Activated T-helper 1 cell treated with anti-CD3 and anti-CD28 coated beads, Interleukin-12 subunit alpha, Interleukin-12 subunit beta, Interleukin-2, Interleukin-4 antibody, amounts not matched to agents 30 ng/mL and 10 ng/mL and 1 ng/mL, durations not matched to agents 14 hours and 24 hours and 36 hours (primary cell): ENCODE results near the gene MAP7. TPM values are rescaled to one million over a fixed set of nuclear protein-coding genes. Genes with fewer than 3 reads are reported as not detected.

Experiments used
- DNase-seq: peaks from one replicate; pipeline ENCODE4 v3.0.0; 2021; ENCODE audit warnings: low spot score
- H3K27ac Mint-ChIP-seq: one replicate; pipeline ENCODE4 v1.8.0; 2021; ENCODE audit warnings: mild to moderate bottlenecking, mixed read lengths
- H3K27me3 Mint-ChIP-seq: one replicate; pipeline ENCODE4 v1.8.0; 2022; ENCODE audit warnings: mild to moderate bottlenecking, moderate library complexity, mixed read lengths; ENCODE audit not compliant: insufficient read depth
- H3K36me3 Mint-ChIP-seq: one replicate; pipeline ENCODE4 v1.8.0; 2021; ENCODE audit warnings: low read depth, mixed read lengths
- H3K4me1 Mint-ChIP-seq: one replicate; pipeline ENCODE4 v1.8.0; 2021; ENCODE audit warnings: low read depth, mixed read lengths
- H3K4me3 Mint-ChIP-seq: one replicate; pipeline ENCODE4 v1.8.0; 2021; ENCODE audit warnings: mild to moderate bottlenecking, moderate library complexity, mixed read lengths
- H3K9me3 Mint-ChIP-seq: one replicate; pipeline ENCODE4 v1.8.0; 2021; ENCODE audit warnings: mixed read lengths
- intact Hi-C: fragments of 100-400 bp; cut with micrococcal nuclease; formaldehyde crosslinking; loops from one replicate; pipeline ENCODE4 v1.15.1; 2024
- total RNA-seq: library from RNA; stranded (reverse); gene quantifications from 2 replicates; pipeline ENCODE4 v1.2.3, GENCODE V29; 2022

Gene MAP7
- total RNA-seq, 1 donor from 2014 or later, result 2.3 TPM

- H3K36me3 Mint-ChIP-seq, result peaks cover 9% of the 10 kb centered on the region
- intact Hi-C loops, result loop anchor here (5.0 kb wide), 1 partner anchor 175 kb away; no protein-coding TSS in a partner anchor
- H3K9me3 Mint-ChIP-seq, result no peaks in the 10 kb centered on the region
- H3K27ac Mint-ChIP-seq, result no peak overlapping the region
- no peak for DNase-seq
- no peak overlapping the region for H3K4me3 Mint-ChIP-seq
- peaks cover 40% of the 10 kb centered on the region for H3K27me3 Mint-ChIP-seq
- peaks cover 15% of the 10 kb centered on the region for H3K4me1 Mint-ChIP-seq
Measured at GRCh38 chr6:136552054-136552453, 1.8 kb upstream of the MAP7 start.

GRCh38 chr6:136551103-136551502, 881 bp upstream of the MAP7 start:
- Mint-ChIP-seq H3K4me3 (peak overlapping the region; percentile 37), H3K36me3 (peaks cover 9% of the 10 kb centered on the region), H3K27ac (no peak overlapping the region), H3K9me3 (no peaks in the 10 kb centered on the region), H3K4me1 (peaks cover 15% of the 10 kb centered on the region), H3K27me3 (peaks cover 46% of the 10 kb centered on the region)
- intact Hi-C loops, result loop anchor here (5.0 kb wide), 1 partner anchor 174 kb away; no protein-coding TSS in a partner anchor
- no peak for DNase-seq

- no peaks in the 10 kb centered on the region for H3K9me3 Mint-ChIP-seq
- DNase-seq, result no peak
- intact Hi-C loops, result loop anchor here (1.0 to 5.0 kb wide), 2 partner anchors 173 to 261 kb away; partner anchors contain the start of gene BCLAF1
- H3K4me1 Mint-ChIP-seq, result peaks cover 15% of the 10 kb centered on the region
- peak overlapping the region; percentile 38 for H3K4me3 Mint-ChIP-seq
- H3K36me3 Mint-ChIP-seq, result peaks cover 4% of the 10 kb centered on the region
- no peak overlapping the region for H3K27ac Mint-ChIP-seq
- peaks cover 53% of the 10 kb centered on the region for H3K27me3 Mint-ChIP-seq
Measured at GRCh38 chr6:136550045-136550329, 235 bp downstream of the MAP7 start.

GRCh38 chr6:136549300-136550044, 750 bp downstream of the MAP7 start:
- Mint-ChIP-seq H3K9me3 (no peaks in the 10 kb centered on the region), H3K4me3 (peak overlapping the region; percentile 74), H3K36me3 (peaks cover 3% of the 10 kb centered on the region), H3K4me1 (peaks cover 15% of the 10 kb centered on the region), H3K27me3 (peaks cover 58% of the 10 kb centered on the region), H3K27ac (no peak overlapping the region)
- no peak for DNase-seq
- intact Hi-C loops, result loop anchor here (1.0 to 10.0 kb wide), 3 partner anchors 172 to 1055 kb away; partner anchors contain the start of genes AHI1 and BCLAF1

GRCh38 chr6:136548582-136549299, 1.5 kb downstream of the MAP7 start:
- Mint-ChIP-seq H3K27ac (no peak overlapping the region), H3K36me3 (peaks cover 3% of the 10 kb centered on the region), H3K4me3 (peak overlapping the region; percentile 74), H3K4me1 (peaks cover 15% of the 10 kb centered on the region), H3K27me3 (peaks cover 65% of the 10 kb centered on the region), H3K9me3 (no peaks in the 10 kb centered on the region)
- intact Hi-C loops, result loop anchor here (10.0 kb wide), 1 partner anchor 1054 kb away; the partner anchor contains the start of gene AHI1
- DNase-seq, result no peak

GRCh38 chr6:136547871-136548270, 2.4 kb downstream of the MAP7 start:
- H3K27me3 Mint-ChIP-seq, result peaks cover 66% of the 10 kb centered on the region
- no peak overlapping the region for H3K4me3 Mint-ChIP-seq
- no peaks in the 10 kb centered on the region for H3K9me3 Mint-ChIP-seq
- H3K4me1 Mint-ChIP-seq, result peaks cover 15% of the 10 kb centered on the region
- intact Hi-C loops, result loop anchor here (2.0 to 10.0 kb wide), 2 partner anchors 21 to 1053 kb away; partner anchors contain the start of gene AHI1
- no peak for DNase-seq
- peaks cover 3% of the 10 kb centered on the region for H3K36me3 Mint-ChIP-seq
- H3K27ac Mint-ChIP-seq, result no peak overlapping the region

- Mint-ChIP-seq H3K4me3 (no peak overlapping the region), H3K27me3 (peaks cover 63% of the 10 kb centered on the region), H3K36me3 (peaks cover 3% of the 10 kb centered on the region), H3K9me3 (no peaks in the 10 kb centered on the region), H3K27ac (no peak overlapping the region), H3K4me1 (peaks cover 15% of the 10 kb centered on the region)
- intact Hi-C loops, result loop anchor here (2.0 to 10.0 kb wide), 2 partner anchors 21 to 1053 kb away; partner anchors contain the start of gene AHI1
- DNase-seq, result no peak
Measured at GRCh38 chr6:136547336-136547735, 2.9 kb downstream of the MAP7 start.

- intact Hi-C loops, result loop anchor here (2.0 to 10.0 kb wide), 2 partner anchors 20 to 1052 kb away; partner anchors contain the start of gene AHI1
- H3K27ac Mint-ChIP-seq, result no peak overlapping the region
Measured at GRCh38 chr6:136546331-136546730, 3.9 kb downstream of the MAP7 start.

GRCh38 chr6:136544326-136544725, 5.9 kb downstream of the MAP7 start:
- H3K27me3 Mint-ChIP-seq, result peaks cover 52% of the 10 kb centered on the region
- peaks cover 3% of the 10 kb centered on the region for H3K36me3 Mint-ChIP-seq
- H3K27ac Mint-ChIP-seq, result no peak overlapping the region
- intact Hi-C loops, result loop anchor here (10.0 kb wide), 1 partner anchor 1050 kb away; the partner anchor contains the start of gene AHI1
- no peak for DNase-seq
- H3K9me3 Mint-ChIP-seq, result no peaks in the 10 kb centered on the region
- H3K4me1 Mint-ChIP-seq, result peaks cover 6% of the 10 kb centered on the region
- no peak overlapping the region for H3K4me3 Mint-ChIP-seq

More at GRCh38 chr6:136546331-136546730, 3.9 kb downstream of the MAP7 start:
- no peak overlapping the region for H3K4me3 Mint-ChIP-seq
- H3K4me1 Mint-ChIP-seq, result peaks cover 13% of the 10 kb centered on the region
- peaks cover 3% of the 10 kb centered on the region for H3K36me3 Mint-ChIP-seq
- H3K27me3 Mint-ChIP-seq, result peaks cover 59% of the 10 kb centered on the region
- H3K9me3 Mint-ChIP-seq, result no peaks in the 10 kb centered on the region
- no peak for DNase-seq

- H3K27ac Mint-ChIP-seq, result no peak overlapping the region
- intact Hi-C loops, result loop anchor here (10.0 kb wide), 1 partner anchor 1047 kb away; the partner anchor contains the start of gene AHI1
Measured at GRCh38 chr6:136541395-136541794, 8.8 kb downstream of the MAP7 start.

GRCh38 chr6:136539967-136540652, 10.1 kb downstream of the MAP7 start:
- Mint-ChIP-seq H3K4me3 (no peak overlapping the region), H3K4me1 (no peaks in the 10 kb centered on the region), H3K9me3 (peaks cover 4% of the 10 kb centered on the region), H3K27me3 (peaks cover 24% of the 10 kb centered on the region), H3K36me3 (no peaks in the 10 kb centered on the region), H3K27ac (no peak overlapping the region)
- intact Hi-C loops, result loop anchor here (10.0 kb wide), 1 partner anchor 1045 kb away; the partner anchor contains the start of gene AHI1
- no peak for DNase-seq

More at GRCh38 chr6:136541395-136541794, 8.8 kb downstream of the MAP7 start:
- Mint-ChIP-seq H3K4me1 (no peaks in the 10 kb centered on the region), H3K36me3 (no peaks in the 10 kb centered on the region), H3K27me3 (peaks cover 30% of the 10 kb centered on the region), H3K4me3 (no peak overlapping the region), H3K9me3 (no peaks in the 10 kb centered on the region)
- no peak for DNase-seq

GRCh38 chr6:136538836-136539235, 11.4 kb downstream of the MAP7 start:
- Mint-ChIP-seq H3K27me3 (peaks cover 16% of the 10 kb centered on the region), H3K4me1 (no peaks in the 10 kb centered on the region), H3K9me3 (peaks cover 4% of the 10 kb centered on the region), H3K36me3 (no peaks in the 10 kb centered on the region), H3K4me3 (no peak overlapping the region), H3K27ac (no peak overlapping the region)
- DNase-seq, result no peak
- intact Hi-C loops, result no loop called here
